HFFc6 (cell line): Measurements from ENCODE around the gene GAD1. TPM values are rescaled to one million over a fixed set of nuclear protein-coding genes. Genes with fewer than 3 reads are reported as not detected.

Experiments
- DNase-seq: peaks from one replicate; pipeline ENCODE4 v3.0.0-alpha.2; 2018
- H3K27ac Mint-ChIP-seq: 2 replicates; pipeline ENCODE4 v1.8.0; 2020; ENCODE audit warnings: mild to moderate bottlenecking, mixed read lengths
- H3K27me3 Mint-ChIP-seq: 2 replicates; pipeline ENCODE4 v1.8.0; 2021; ENCODE audit warnings: mild to moderate bottlenecking, moderate library complexity, mixed read lengths; ENCODE audit not compliant: insufficient read depth
- H3K36me3 Mint-ChIP-seq: 2 replicates; pipeline ENCODE4 v1.8.0; 2021; ENCODE audit warnings: low read depth, mixed read lengths
- H3K4me1 Mint-ChIP-seq: 2 replicates; pipeline ENCODE4 v1.8.0; 2020; ENCODE audit warnings: low read depth, mixed read lengths
- H3K4me3 Mint-ChIP-seq: 2 replicates; pipeline ENCODE4 v1.8.0; 2020; ENCODE audit warnings: mild to moderate bottlenecking, moderate library complexity, mixed read lengths
- H3K9me3 Mint-ChIP-seq: 2 replicates; pipeline ENCODE4 v1.8.0; 2020; ENCODE audit warnings: mild to moderate bottlenecking, mixed read lengths
- total RNA-seq, 6 experiments: library from RNA; stranded (reverse); fragmentation: NEBNext Ultra II Directional; extraction: Animal tissue kit (Norgen Biotek cat#: 25700); gene quantifications; 2 replicates in 1 of 6; 3 replicates in 5 of 6; pipeline ENCODE4 v1.2.3, GENCODE V29; 2021
- TF ChIP-seq, protein P1 (sequence below): fragments of 200-600 bp; sonication (generic); IDR thresholded peaks from 2 replicates; pipeline ENCODE4 v1.5.0; 2021; ENCODE audit warnings: antibody characterized with exemption, mild to moderate bottlenecking

The GAD1 gene
- total RNA-seq, 6 experiments from 2014 or later: 0.21 to 0.26 TPM; not detected in 4

DNA sequence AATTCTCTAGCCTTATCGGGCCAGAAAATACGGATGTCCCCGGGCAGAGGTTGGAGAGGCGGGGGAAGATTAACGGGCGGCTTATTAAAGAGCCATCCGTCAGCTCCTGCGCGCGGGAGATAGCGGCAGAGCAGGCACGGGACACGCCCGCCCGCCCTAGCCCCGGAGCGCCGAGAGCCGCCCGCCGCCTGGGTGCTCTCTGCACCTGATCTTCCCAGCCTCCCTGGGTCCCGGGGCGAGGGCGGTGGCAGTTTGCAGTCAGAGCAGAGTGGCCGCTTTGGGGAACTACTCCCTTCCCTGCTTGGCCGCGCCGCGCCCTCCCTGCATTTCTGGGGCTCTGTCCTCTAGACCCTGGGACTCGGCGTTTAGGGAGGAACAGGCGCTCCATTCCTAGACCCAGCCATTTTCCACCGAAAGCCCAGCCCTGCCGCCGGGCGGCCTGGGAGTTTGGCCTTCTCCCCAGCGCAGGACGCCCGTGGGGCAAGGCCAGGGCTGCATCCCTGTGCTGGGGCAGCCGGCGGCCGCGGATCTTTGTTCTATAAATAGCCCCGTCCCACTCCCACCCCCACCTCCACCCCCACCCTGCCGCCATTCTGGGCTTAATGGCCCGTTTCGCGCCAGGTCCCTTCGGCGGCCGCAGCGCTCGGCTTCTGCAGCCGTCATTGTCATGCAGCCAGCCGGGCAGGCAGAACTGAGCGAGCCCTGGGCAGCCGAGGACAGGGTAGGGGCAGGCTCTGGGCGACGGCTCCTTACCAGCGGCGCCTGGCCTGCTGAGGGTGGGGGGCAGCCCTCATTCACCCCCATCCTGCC, 6.6 kb downstream of the GAD1 start:
- TF ChIP-seq, protein P1, sequence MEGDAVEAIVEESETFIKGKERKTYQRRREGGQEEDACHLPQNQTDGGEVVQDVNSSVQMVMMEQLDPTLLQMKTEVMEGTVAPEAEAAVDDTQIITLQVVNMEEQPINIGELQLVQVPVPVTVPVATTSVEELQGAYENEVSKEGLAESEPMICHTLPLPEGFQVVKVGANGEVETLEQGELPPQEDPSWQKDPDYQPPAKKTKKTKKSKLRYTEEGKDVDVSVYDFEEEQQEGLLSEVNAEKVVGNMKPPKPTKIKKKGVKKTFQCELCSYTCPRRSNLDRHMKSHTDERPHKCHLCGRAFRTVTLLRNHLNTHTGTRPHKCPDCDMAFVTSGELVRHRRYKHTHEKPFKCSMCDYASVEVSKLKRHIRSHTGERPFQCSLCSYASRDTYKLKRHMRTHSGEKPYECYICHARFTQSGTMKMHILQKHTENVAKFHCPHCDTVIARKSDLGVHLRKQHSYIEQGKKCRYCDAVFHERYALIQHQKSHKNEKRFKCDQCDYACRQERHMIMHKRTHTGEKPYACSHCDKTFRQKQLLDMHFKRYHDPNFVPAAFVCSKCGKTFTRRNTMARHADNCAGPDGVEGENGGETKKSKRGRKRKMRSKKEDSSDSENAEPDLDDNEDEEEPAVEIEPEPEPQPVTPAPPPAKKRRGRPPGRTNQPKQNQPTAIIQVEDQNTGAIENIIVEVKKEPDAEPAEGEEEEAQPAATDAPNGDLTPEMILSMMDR: no peak
- no peak for DNase-seq
- Mint-ChIP-seq H3K4me3 (peak overlapping the region; percentile 42), H3K36me3 (no peaks in the 10 kb centered on the region), H3K27me3 (peaks cover 75% of the 10 kb centered on the region), H3K4me1 (peaks cover 17% of the 10 kb centered on the region), H3K27ac (no peak overlapping the region), H3K9me3 (no peaks in the 10 kb centered on the region)

DNA sequence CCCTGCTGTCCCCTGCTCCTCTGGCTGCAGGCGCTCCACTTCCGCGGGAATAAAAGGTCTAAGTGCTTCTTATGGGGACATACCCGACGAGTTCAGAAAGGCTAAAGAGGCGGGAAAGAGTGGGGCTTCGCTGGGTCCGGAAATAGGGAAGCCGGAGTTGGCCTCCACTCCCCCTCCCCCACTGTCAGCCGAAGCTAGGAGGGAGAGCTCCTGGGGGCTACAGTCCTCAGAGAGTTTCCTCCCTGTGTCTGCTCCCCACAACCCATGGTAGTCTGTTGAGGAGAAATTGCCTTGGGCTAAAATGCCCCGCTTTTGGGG, 7.2 kb downstream of the GAD1 start:
- TF ChIP-seq, protein P1: no peak
- no peaks in the 10 kb centered on the region for H3K36me3 Mint-ChIP-seq
- peaks cover 72% of the 10 kb centered on the region for H3K27me3 Mint-ChIP-seq
- H3K27ac Mint-ChIP-seq: no peak overlapping the region
- no peaks in the 10 kb centered on the region for H3K9me3 Mint-ChIP-seq
- no peak overlapping the region for H3K4me3 Mint-ChIP-seq
- no peak for DNase-seq
- peaks cover 17% of the 10 kb centered on the region for H3K4me1 Mint-ChIP-seq

DNA sequence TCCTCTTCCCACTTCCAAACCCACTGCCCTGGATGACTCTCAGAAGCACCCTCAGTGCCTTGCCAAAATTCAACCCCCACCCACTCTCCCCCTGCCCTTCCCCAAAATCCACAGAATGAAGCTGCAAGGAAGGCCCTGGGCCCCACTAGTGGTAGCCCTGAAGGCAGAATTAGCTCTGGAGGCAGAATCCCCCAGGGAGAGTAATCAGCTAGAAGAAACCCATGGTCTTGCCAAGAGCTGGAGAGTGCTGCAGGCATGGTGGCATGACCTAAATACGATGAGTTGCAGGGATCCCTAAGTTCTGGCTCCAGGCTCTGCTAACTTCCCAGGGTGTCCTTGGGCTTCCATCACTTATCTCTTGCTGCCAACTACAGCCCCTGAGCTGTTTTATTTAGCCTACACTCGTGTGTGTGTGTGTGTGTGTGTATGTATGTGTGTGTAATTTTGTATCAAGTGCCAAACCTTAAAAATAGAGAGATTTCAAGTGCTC, 7.9 kb downstream of the GAD1 start:
- no peak overlapping the region for H3K27ac Mint-ChIP-seq
- TF ChIP-seq, protein P1: no peak
- DNase-seq: no peak
- no peaks in the 10 kb centered on the region for H3K36me3 Mint-ChIP-seq
- H3K9me3 Mint-ChIP-seq: no peaks in the 10 kb centered on the region
- H3K4me1 Mint-ChIP-seq: peaks cover 17% of the 10 kb centered on the region
- peaks cover 72% of the 10 kb centered on the region for H3K27me3 Mint-ChIP-seq
- H3K4me3 Mint-ChIP-seq: no peak overlapping the region; the same call in 1 of the 2 replicates

DNA sequence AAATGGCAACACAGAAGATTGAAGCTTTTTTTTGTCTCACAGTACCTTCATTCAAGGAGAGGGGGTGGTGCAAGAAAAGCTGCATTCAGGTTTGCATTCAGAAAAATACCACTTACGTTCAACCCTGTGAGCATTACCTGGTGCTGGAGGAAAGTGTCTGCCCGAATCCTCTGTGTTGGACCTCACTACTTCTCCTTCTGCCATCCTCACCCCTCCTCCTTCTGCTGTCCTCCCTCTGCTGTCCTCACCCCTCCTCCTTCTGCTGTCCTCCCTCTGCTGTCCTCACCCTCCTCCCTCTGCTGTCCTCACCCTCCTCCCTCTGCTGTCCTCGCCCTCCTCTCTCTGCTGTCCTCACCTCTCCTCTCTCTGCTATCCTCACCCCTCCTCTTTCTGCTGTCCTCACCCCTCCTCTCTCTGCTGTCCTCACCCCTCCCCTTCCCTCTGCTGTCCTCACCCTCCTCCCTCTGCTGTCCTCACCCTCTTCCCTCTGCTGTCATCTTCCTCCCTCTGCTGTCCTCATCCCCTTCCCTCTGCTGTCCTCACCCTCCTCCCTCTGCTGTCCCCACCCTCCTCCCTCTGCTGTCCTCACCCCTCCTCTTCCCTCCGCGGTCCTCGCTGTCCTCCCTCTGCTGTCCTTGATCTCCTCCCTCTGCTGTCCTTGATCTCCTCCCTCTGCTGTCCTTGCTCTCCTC, 11.3 kb downstream of the GAD1 start:
- DNase-seq: no peak
- Mint-ChIP-seq H3K27ac (no peak overlapping the region), H3K4me1 (peaks cover under 1% of the 10 kb centered on the region; the same call in 1 of the 2 replicates), H3K4me3 (no peak overlapping the region), H3K27me3 (peaks cover 50% of the 10 kb centered on the region), H3K9me3 (no peaks in the 10 kb centered on the region), H3K36me3 (no peaks in the 10 kb centered on the region)
- TF ChIP-seq, protein P1: no peak

DNA sequence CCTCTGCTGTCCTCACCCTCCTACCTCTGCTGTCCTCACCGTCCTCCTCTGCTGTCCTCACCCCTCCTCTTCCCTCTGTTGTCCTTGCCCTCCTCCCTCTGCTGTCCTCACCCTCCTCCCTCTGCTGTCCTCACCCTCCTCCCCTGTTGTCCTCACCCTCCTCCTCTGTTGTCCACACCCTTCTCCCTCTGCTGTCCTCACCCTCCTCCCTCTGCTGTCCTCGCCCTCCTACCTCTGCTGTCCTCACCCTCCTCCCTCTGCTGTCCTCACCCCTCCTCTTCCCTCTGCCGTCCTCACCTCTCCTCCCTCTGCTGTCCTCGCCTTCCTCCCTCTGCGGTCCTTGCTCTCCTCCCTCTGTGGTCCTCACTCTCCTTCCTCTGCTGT, 11.8 kb downstream of the GAD1 start:
- Mint-ChIP-seq H3K9me3 (no peaks in the 10 kb centered on the region), H3K4me3 (no peak overlapping the region), H3K4me1 (no peaks in the 10 kb centered on the region; the same call in 1 of the 2 replicates), H3K36me3 (no peaks in the 10 kb centered on the region), H3K27me3 (peaks cover 50% of the 10 kb centered on the region), H3K27ac (no peak overlapping the region)
- no peak for DNase-seq
- TF ChIP-seq, protein P1: no peak
